Neural progenitor cell (in vitro differentiated cells): ENCODE measurements around the gene RASIP1.

Source experiments
- CTCF ChIP-seq: fragments of 200-600 bp; sonication (generic); IDR thresholded peaks from 2 replicates; pipeline ENCODE4 v1.5.1; 2017; ENCODE audit warnings: antibody characterized with exemption, mild to moderate bottlenecking
- EZH2 ChIP-seq: fragments of 200-600 bp; sonication (generic); IDR thresholded peaks from 2 replicates; pipeline ENCODE4 v1.6.1; 2017; ENCODE audit warnings: antibody characterized with exemption, mild to moderate bottlenecking, moderate library complexity

DNA sequence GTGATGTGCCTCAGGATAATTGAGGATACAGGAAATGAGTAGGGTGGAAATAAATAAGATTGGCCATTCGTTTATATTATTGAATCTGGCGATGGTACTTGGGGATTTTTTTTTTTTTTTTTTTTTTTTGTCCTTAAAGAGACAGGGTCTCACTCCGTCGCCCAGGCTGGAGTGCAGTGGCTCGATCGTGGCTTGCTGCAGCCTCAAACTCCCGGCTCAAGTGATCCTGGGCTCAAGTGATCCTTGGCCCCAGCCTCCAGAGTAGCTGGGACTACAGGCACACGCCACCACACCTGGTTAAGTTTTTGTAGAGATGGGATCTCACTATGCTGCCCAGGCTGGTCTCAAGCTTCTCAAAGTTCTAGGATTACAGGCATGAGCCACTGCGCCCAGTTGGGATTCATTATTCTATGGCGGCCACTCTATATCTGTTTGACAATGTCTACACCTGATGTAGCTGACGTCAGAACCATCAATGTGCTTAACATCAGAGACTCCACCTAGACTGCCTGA is 18.2 kb downstream of the RASIP1 start:
- no peak for TF ChIP-seq EZH2
- no peak for TF ChIP-seq CTCF
